K562 (cell line): ENCODE measurements around the gene HBP1. TPM values are rescaled to one million over a fixed set of nuclear protein-coding genes. Genes with fewer than 3 reads are reported as not detected.

Experiments used
- CHD4 ChIP-seq: fragments of 200-600 bp; sonication (generic); IDR thresholded peaks from 3 replicates; pipeline ENCODE4 v1.6.1; 2012; ENCODE audit warnings: low read depth, mild to moderate bottlenecking, mixed read lengths, low read length, inconsistent platforms; ENCODE audit not compliant: insufficient read depth, insufficient replicate concordance, poor library complexity, severe bottlenecking
- CREB1 ChIP-seq, 2 experiments: sonication (generic) in 1 of 2; formaldehyde crosslinking in 1 of 2; IDR thresholded peaks; 2 replicates each; pipeline versions ENCODE4 v1.6.1 to v1.8.0; 2012 to 2022; ENCODE audit warnings: inconsistent platforms in 1 of 2, mild to moderate bottlenecking in 1 of 2, missing genetic modification reagents in 1 of 2, moderate library complexity in 1 of 2
- E2F6 ChIP-seq, 2 experiments: IDR thresholded peaks; 2 replicates each; pipeline ENCODE4 v1.6.1; 2011; ENCODE audit warnings: borderline replicate concordance in 1 of 2, control low read depth in 1 of 2, low read depth in 1 of 2, low read length in 1 of 2, mild to moderate bottlenecking in 1 of 2, mixed read lengths in 1 of 2, moderate library complexity in 1 of 2; ENCODE audit not compliant: insufficient read depth in 1 of 2, insufficient read length in 1 of 2, poor library complexity in 1 of 2, severe bottlenecking in 1 of 2; ENCODE audit errors: extremely low read depth in 1 of 2
- HCFC1 ChIP-seq: IDR thresholded peaks from 2 replicates; pipeline ENCODE4 v1.6.1; 2012; ENCODE audit warnings: low read depth, low read length, improper control_type of control experiment
- HINFP ChIP-seq: fragments of 450-650 bp; conservative IDR thresholded peaks from 2 replicates; pipeline ENCODE4 v1.6.1; 2016; ENCODE audit warnings: missing genetic modification characterization, low read depth, mild to moderate bottlenecking, control low read depth, missing compliant biosample characterization
- ID3 ChIP-seq, 2 experiments: fragments of 250-450 bp in 1 of 2; fragments of 450-650 bp in 1 of 2; sonication (Bioruptor Pico) in 1 of 2; IDR thresholded peaks; 2 replicates each; pipeline versions ENCODE4 v1.6.1 to v1.8.0; 2016 to 2021; ENCODE audit warnings: mild to moderate bottlenecking in 2 of 2, moderate library complexity in 2 of 2, missing compliant biosample characterization in 1 of 2, missing genetic modification characterization in 1 of 2
- L3MBTL2 ChIP-seq: fragments of 450-650 bp; IDR thresholded peaks from 2 replicates; pipeline ENCODE4 v1.6.1; 2016; ENCODE audit warnings: mild to moderate bottlenecking, moderate library complexity
- MAFG ChIP-seq: fragments of 450-650 bp; conservative IDR thresholded peaks from 2 replicates; pipeline ENCODE4 v1.6.1; 2016; ENCODE audit warnings: missing genetic modification characterization, missing compliant biosample characterization
- POLR2G ChIP-seq: fragments of 200-400 bp; formaldehyde crosslinking; IDR thresholded peaks from 2 replicates; pipeline ENCODE4 v1.6.1; 2017; ENCODE audit warnings: low read depth, mild to moderate bottlenecking, antibody characterized with exemption, low read length, moderate library complexity
- ZEB2 ChIP-seq: fragments of 450-650 bp; IDR thresholded peaks from 2 replicates; pipeline ENCODE4 v1.6.1; 2016
- ZNF764 ChIP-seq: fragments of 250-450 bp; sonication (Bioruptor Pico); IDR thresholded peaks from 2 replicates; pipeline ENCODE4 v1.4.0; 2020; ENCODE audit warnings: low read depth, mild to moderate bottlenecking, moderate library complexity
- polyA plus RNA-seq, 8 experiments: library from polyadenylated mRNA; depleted of rRNA in 4 of 8; stranded (reverse) in 5 of 8; unstranded in 3 of 8; fragments of >200 nt; fragmentation: Nextera tagmentation in 2 of 8; fragmentation: Illumina TruSeq in 1 of 8; extraction: Ambion mirVana in 2 of 8; extraction: Trizol in 1 of 8; gene quantifications; 2 replicates each; pipeline versions ENCODE4 v1.2.1 to v1.2.3, GENCODE V29; 2011 to 2014; ENCODE audit warnings: inconsistent platforms in 1 of 8, missing spikeins in 1 of 8
- total RNA-seq, 7 experiments: library from RNA; depleted of rRNA in 6 of 7; stranded (reverse); fragments of >200 nt in 6 of 7; fragmentation: Illumina TruSeq in 2 of 7; extraction: Trizol in 2 of 7; gene quantifications; 2 replicates each; pipeline versions ENCODE4 v1.2.1 to v1.2.3, GENCODE V29; 2011 to 2021; ENCODE audit warnings: low replicate concordance in 1 of 7
- TF ChIP-seq, protein P1 (sequence below): sonication (generic); formaldehyde crosslinking; IDR thresholded peaks from 2 replicates; pipeline ENCODE4 v1.9.0; 2022; ENCODE audit warnings: mild to moderate bottlenecking, missing genetic modification reagents
- TF ChIP-seq, protein P2 (sequence below), 2 experiments: fragments of 450-650 bp; IDR thresholded peaks; 2 replicates each; pipeline ENCODE4 v1.6.1; 2016
- TF ChIP-seq, protein P3 (sequence below): fragments of 450-650 bp; formaldehyde crosslinking; conservative IDR thresholded peaks from 2 replicates; pipeline ENCODE4 v1.4.0; 2022; ENCODE audit warnings: mild to moderate bottlenecking, missing genetic modification characterization

HBP1 gene
- total and polyA plus RNA-seq, 9 of the 15 experiments (the other 6 are each of a cell fraction or from before 2014, with no cell fraction given) = 18.7 to 59.9 (median 27.0) TPM

- peak; percentile 52 to 62 for TF ChIP-seq E2F6 (IDR thresholded peaks at IDR 0.05; ENCODE audit: borderline replicate concordance in 1 of 2, extremely low read depth in 1 of 2, insufficient read depth in 1 of 2, insufficient read length in 1 of 2, low read depth in 1 of 2, low read length in 1 of 2, poor library complexity in 1 of 2, severe bottlenecking in 1 of 2)
- TF ChIP-seq, protein P1, sequence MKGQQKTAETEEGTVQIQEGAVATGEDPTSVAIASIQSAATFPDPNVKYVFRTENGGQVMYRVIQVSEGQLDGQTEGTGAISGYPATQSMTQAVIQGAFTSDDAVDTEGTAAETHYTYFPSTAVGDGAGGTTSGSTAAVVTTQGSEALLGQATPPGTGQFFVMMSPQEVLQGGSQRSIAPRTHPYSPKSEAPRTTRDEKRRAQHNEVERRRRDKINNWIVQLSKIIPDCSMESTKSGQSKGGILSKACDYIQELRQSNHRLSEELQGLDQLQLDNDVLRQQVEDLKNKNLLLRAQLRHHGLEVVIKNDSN (CRISPR knock-in tag) = peak; percentile 99
- TF ChIP-seq ZNF764 = 0 out of 2 replicates have a peak, but pooled peaks have one; percentile 48
- TF ChIP-seq CHD4 = no peak
- peak; percentile 76 for TF ChIP-seq HCFC1
- no peak for TF ChIP-seq ID3 (CRISPR knock-in tag; IDR thresholded peaks at IDR 0.05)
- peak; percentile 79 for TF ChIP-seq ID3 (tag; IDR thresholded peaks at IDR 0.05)
- TF ChIP-seq HINFP (tag) = no peak
- TF ChIP-seq, protein P2, sequence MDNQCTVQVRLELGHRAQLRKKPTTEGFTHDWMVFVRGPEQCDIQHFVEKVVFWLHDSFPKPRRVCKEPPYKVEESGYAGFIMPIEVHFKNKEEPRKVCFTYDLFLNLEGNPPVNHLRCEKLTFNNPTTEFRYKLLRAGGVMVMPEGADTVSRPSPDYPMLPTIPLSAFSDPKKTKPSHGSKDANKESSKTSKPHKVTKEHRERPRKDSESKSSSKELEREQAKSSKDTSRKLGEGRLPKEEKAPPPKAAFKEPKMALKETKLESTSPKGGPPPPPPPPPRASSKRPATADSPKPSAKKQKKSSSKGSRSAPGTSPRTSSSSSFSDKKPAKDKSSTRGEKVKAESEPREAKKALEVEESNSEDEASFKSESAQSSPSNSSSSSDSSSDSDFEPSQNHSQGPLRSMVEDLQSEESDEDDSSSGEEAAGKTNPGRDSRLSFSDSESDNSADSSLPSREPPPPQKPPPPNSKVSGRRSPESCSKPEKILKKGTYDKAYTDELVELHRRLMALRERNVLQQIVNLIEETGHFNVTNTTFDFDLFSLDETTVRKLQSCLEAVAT (IDR thresholded peaks at IDR 0.05) = peak; percentile 12 to 92; a peak in 2 of 4 replicates
- peak; percentile 73 for TF ChIP-seq L3MBTL2
- TF ChIP-seq, protein P3, sequence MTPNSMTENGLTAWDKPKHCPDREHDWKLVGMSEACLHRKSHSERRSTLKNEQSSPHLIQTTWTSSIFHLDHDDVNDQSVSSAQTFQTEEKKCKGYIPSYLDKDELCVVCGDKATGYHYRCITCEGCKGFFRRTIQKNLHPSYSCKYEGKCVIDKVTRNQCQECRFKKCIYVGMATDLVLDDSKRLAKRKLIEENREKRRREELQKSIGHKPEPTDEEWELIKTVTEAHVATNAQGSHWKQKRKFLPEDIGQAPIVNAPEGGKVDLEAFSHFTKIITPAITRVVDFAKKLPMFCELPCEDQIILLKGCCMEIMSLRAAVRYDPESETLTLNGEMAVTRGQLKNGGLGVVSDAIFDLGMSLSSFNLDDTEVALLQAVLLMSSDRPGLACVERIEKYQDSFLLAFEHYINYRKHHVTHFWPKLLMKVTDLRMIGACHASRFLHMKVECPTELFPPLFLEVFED (CRISPR knock-in tag) = peak; percentile 76
- TF ChIP-seq CREB1 (IDR thresholded peaks at IDR 0.05) = peak; percentile 54; the same call in 1 of the 2 replicates
- peak; percentile 56; the same call in 1 of the 2 replicates for TF ChIP-seq CREB1 (CRISPR knock-in tag; IDR thresholded peaks at IDR 0.05)
- no peak for TF ChIP-seq MAFG (tag)
- TF ChIP-seq POLR2G = peak; percentile 91
- peak; percentile 42; the same call in 1 of the 2 replicates for TF ChIP-seq ZEB2
Observed at GRCh38 chr7:107169120-107170050, 582 bp downstream of the HBP1 start (continued).
